ENCODE data around the gene TCTA.
"Not testable (repeated sequence)": the region's sequence is repeated elsewhere in the genome, so short reads cannot be mapped to it uniquely, and the experiment has no call there.

The TCTA gene

GRCh38 chr3:49399461-49399860, 12.8 kb upstream of the TCTA start:
- no peak for DNase-seq (ENCODE audit: insufficient read length, low spot score)
- no peak for FAIRE-seq
- TF ChIP-seq POLR2A (IDR thresholded peaks at IDR 0.05; ENCODE audit: low read depth, low read length) = no peak

GRCh38 chr3:49401766-49402165, 10.5 kb upstream of the TCTA start:
- no peak for TF ChIP-seq POLR2A (IDR thresholded peaks at IDR 0.05; ENCODE audit: low read depth, low read length)
- FAIRE-seq = no peak
- DNase-seq (ENCODE audit: insufficient read length, low spot score) = no peak

GRCh38 chr3:49403891-49404290, 8.3 kb upstream of the TCTA start:
- DNase-seq (ENCODE audit: insufficient read length, low spot score) (no peak), FAIRE-seq (no peak)
- no peak for TF ChIP-seq POLR2A (IDR thresholded peaks at IDR 0.05; ENCODE audit: low read depth, low read length)

- FAIRE-seq; DNase-seq (ENCODE audit: insufficient read length, low spot score): not testable (repeated sequence)
Measured at GRCh38 chr3:49405570-49405969, 6.7 kb upstream of the TCTA start.

- no peak for FAIRE-seq
Measured at GRCh38 chr3:49406571-49407565, 5.4 kb upstream of the TCTA start.

GRCh38 chr3:49410066-49410845, 2.0 kb upstream of the TCTA start:
- no peak for FAIRE-seq
- DNase-seq (ENCODE audit: insufficient read length, low spot score) = no peak
- no peak for TF ChIP-seq POLR2A (IDR thresholded peaks at IDR 0.05; ENCODE audit: low read depth, low read length)

More at GRCh38 chr3:49406571-49407565, 5.4 kb upstream of the TCTA start:
- TF ChIP-seq POLR2A (IDR thresholded peaks at IDR 0.05; ENCODE audit: low read depth, low read length) = no peak
- DNase-seq (ENCODE audit: insufficient read length, low spot score) = no peak

- DNase-seq (ENCODE audit: insufficient read length, low spot score) (no peak), FAIRE-seq (no peak)
- no peak for TF ChIP-seq POLR2A (IDR thresholded peaks at IDR 0.05; ENCODE audit: low read depth, low read length)
Measured at GRCh38 chr3:49410846-49411534, 1.2 kb upstream of the TCTA start.

- FAIRE-seq = no peak
- peak; percentile 77 for TF ChIP-seq POLR2A (IDR thresholded peaks at IDR 0.05; ENCODE audit: low read depth, low read length)
- no peak for DNase-seq (ENCODE audit: insufficient read length, low spot score)
Measured at GRCh38 chr3:49411535-49411967, 672 bp upstream of the TCTA start.

GRCh38 chr3:49412632-49413337, 562 bp downstream of the TCTA start:
- FAIRE-seq (no peak), DNase-seq (ENCODE audit: insufficient read length, low spot score) (no peak)
- no peak for TF ChIP-seq POLR2A (IDR thresholded peaks at IDR 0.05; ENCODE audit: low read depth, low read length)

- TF ChIP-seq POLR2A (IDR thresholded peaks at IDR 0.05; ENCODE audit: low read depth, low read length) = no peak
- no peak for FAIRE-seq
- DNase-seq (ENCODE audit: insufficient read length, low spot score) = no peak
Measured at GRCh38 chr3:49413338-49413734, 1.1 kb downstream of the TCTA start.

- DNase-seq (ENCODE audit: insufficient read length, low spot score) (no peak), FAIRE-seq (no peak)
- no peak for TF ChIP-seq POLR2A (IDR thresholded peaks at IDR 0.05; ENCODE audit: low read depth, low read length)
Measured at GRCh38 chr3:49414753-49415152, 2.5 kb downstream of the TCTA start.

GRCh38 chr3:49415931-49416601, 3.8 kb downstream of the TCTA start:
- TF ChIP-seq POLR2A (IDR thresholded peaks at IDR 0.05; ENCODE audit: low read depth, low read length) = no peak
- FAIRE-seq (no peak), DNase-seq (ENCODE audit: insufficient read length, low spot score) (no peak)

- FAIRE-seq = no peak
- TF ChIP-seq POLR2A (IDR thresholded peaks at IDR 0.05; ENCODE audit: low read depth, low read length) = no peak
- DNase-seq (ENCODE audit: insufficient read length, low spot score) = no peak
Measured at GRCh38 chr3:49416867-49417266, 4.6 kb downstream of the TCTA start.

All from H54 (cell line).